ENCODE measurements around the gene STRA6.

STRA6 gene

GRCh38 chr15:74196175-74196574, 6.4 kb downstream of the STRA6 start:
- Histone ChIP-seq H3K9ac (ENCODE audit: low read depth, low read length) (no peak overlapping the region), H3K4me2 (ENCODE audit: insufficient read depth, low read length) (no peak overlapping the region), H3K79me2 (ENCODE audit: insufficient read depth, low read length) (no peaks in the 10 kb centered on the region), H3K36me3 (ENCODE audit: insufficient read depth, low read length) (no peaks in the 10 kb centered on the region), H3K4me1 (ENCODE audit: insufficient read depth, low read length) (no peaks in the 10 kb centered on the region), H3K27ac (ENCODE audit: low read length) (no peak overlapping the region), H4K20me1 (ENCODE audit: insufficient read depth, low read length) (no peaks in the 10 kb centered on the region), H3K27me3 (ENCODE audit: insufficient read depth, low read length, poor library complexity) (no peaks in the 10 kb centered on the region), H2AFZ (ENCODE audit: low read depth, low read length) (no peak overlapping the region), H3K4me3 (ENCODE audit: low read depth in 1 of 2, low read length in 2 of 2) (no peak overlapping the region), H3K9me3 (ENCODE audit: insufficient read depth, low read length, severe bottlenecking) (no peaks in the 10 kb centered on the region)
- no peak for ATAC-seq (ENCODE audit: insufficient read depth, low read depth)
- DNase-seq, result no peak
- no peak for TF ChIP-seq EZH2 (IDR thresholded peaks at IDR 0.05; ENCODE audit: borderline replicate concordance, low read depth, low read length, severe bottlenecking)
- TF ChIP-seq CTCF (IDR thresholded peaks at IDR 0.05; ENCODE audit: borderline replicate concordance, extremely low read depth, low read length, poor library complexity, severe bottlenecking), result no peak

DNA sequence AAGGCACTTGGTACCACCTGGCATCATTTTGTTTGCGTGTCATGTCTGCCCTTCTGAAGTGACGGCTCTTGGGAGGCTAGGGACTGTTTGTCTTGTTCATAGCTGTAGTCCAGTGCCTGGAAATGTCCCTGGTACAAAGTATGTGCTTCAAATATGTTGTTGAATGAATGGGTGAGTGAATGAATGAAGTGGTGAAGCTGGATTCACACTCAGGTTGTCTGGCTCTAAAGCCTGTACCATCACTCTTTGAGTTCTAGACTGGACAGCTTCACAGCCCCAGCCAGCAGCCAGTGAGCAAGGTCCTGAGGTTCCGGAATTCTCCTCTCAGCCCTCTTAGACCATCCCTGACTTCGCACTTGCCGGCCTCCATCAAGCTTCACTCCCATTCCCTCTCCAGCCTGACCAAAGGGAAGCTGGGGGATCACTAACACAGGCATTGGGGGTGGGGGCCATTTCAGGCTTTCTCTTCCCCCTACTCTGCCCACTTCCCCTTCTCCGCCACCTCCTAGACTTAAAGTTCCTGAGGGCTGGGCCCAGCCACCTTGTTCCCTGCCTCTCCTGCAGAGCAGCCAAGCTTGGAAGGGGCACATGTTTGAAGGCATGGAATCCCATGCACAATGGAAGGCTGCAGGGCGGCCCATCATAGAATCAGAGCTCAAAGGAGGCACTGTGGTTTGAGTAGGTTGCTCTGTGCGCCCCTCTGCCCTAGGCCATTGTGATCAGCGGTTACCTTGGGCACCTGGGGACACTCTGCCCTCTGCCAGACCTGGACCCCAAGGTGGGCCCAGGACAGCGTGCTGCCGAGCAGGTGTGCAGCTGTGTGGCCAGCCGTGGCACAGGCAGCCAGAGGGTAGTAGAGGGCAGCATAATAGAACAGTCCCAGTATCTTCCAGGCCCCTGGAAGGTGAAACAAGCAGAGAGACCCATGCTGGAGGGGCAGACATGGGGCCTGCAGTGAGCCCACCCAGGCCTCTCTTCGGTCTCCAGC, 7.7 kb downstream of the STRA6 start:
- TF ChIP-seq EZH2 (IDR thresholded peaks at IDR 0.05; ENCODE audit: borderline replicate concordance, low read depth, low read length, severe bottlenecking), result no peak
- no peak for TF ChIP-seq CTCF (IDR thresholded peaks at IDR 0.05; ENCODE audit: borderline replicate concordance, extremely low read depth, low read length, poor library complexity, severe bottlenecking)
- ATAC-seq (ENCODE audit: insufficient read depth, low read depth) (no peak), DNase-seq (no peak)
- H3K9ac ChIP-seq (ENCODE audit: low read depth, low read length), result no peak overlapping the region
- no peaks in the 10 kb centered on the region for H3K27me3 ChIP-seq (ENCODE audit: insufficient read depth, low read length, poor library complexity)
- H3K4me3 ChIP-seq (ENCODE audit: low read depth in 1 of 2, low read length in 2 of 2), result no peak overlapping the region
- H3K9me3 ChIP-seq (ENCODE audit: insufficient read depth, low read length, severe bottlenecking), result no peaks in the 10 kb centered on the region
- H4K20me1 ChIP-seq (ENCODE audit: insufficient read depth, low read length), result no peaks in the 10 kb centered on the region
- H3K79me2 ChIP-seq (ENCODE audit: insufficient read depth, low read length), result no peaks in the 10 kb centered on the region
- no peak overlapping the region for H3K4me2 ChIP-seq (ENCODE audit: insufficient read depth, low read length)
- H3K27ac ChIP-seq (ENCODE audit: low read length), result no peak overlapping the region
- H2AFZ ChIP-seq (ENCODE audit: low read depth, low read length), result no peak overlapping the region
- no peaks in the 10 kb centered on the region for H3K36me3 ChIP-seq (ENCODE audit: insufficient read depth, low read length)
- H3K4me1 ChIP-seq (ENCODE audit: insufficient read depth, low read length), result no peaks in the 10 kb centered on the region

- H3K4me1 ChIP-seq (ENCODE audit: insufficient read depth, low read length), result no peaks in the 10 kb centered on the region
- DNase-seq, result no peak
- H3K27me3 ChIP-seq (ENCODE audit: insufficient read depth, low read length, poor library complexity), result no peaks in the 10 kb centered on the region
- no peak for TF ChIP-seq EZH2 (IDR thresholded peaks at IDR 0.05; ENCODE audit: borderline replicate concordance, low read depth, low read length, severe bottlenecking)
- TF ChIP-seq CTCF (IDR thresholded peaks at IDR 0.05; ENCODE audit: borderline replicate concordance, extremely low read depth, low read length, poor library complexity, severe bottlenecking), result no peak
- no peaks in the 10 kb centered on the region for H3K36me3 ChIP-seq (ENCODE audit: insufficient read depth, low read length)
- no peak overlapping the region for H3K4me2 ChIP-seq (ENCODE audit: insufficient read depth, low read length)
- no peak overlapping the region for H3K9ac ChIP-seq (ENCODE audit: low read depth, low read length)
- no peaks in the 10 kb centered on the region for H3K9me3 ChIP-seq (ENCODE audit: insufficient read depth, low read length, severe bottlenecking)
- no peak for ATAC-seq (ENCODE audit: insufficient read depth, low read depth)
- H4K20me1 ChIP-seq (ENCODE audit: insufficient read depth, low read length), result no peaks in the 10 kb centered on the region
- no peaks in the 10 kb centered on the region for H3K79me2 ChIP-seq (ENCODE audit: insufficient read depth, low read length)
- no peak overlapping the region for H2AFZ ChIP-seq (ENCODE audit: low read depth, low read length)
- H3K4me3 ChIP-seq (ENCODE audit: low read depth in 1 of 2, low read length in 2 of 2), result no peak overlapping the region
- no peak overlapping the region for H3K27ac ChIP-seq (ENCODE audit: low read length)
These were observed 8.7 kb downstream of the STRA6 start for GRCh38 chr15:74193905-74194304.

Data from DND-41 (cell line).